ENCODE data around the gene CAB39L. TPM values are rescaled to one million over a fixed set of nuclear protein-coding genes. Genes with fewer than 3 reads are reported as not detected.
A peak's percentile ranks its signal among the peaks of the same experiment; 100 is the strongest.

CAB39L gene
- total and polyA plus RNA-seq, 2 of the 4 experiments (the other 2 are of a cell fraction), result 8.5 to 16.7 TPM

- no peaks in the 10 kb centered on the region for H4K20me1 ChIP-seq (ENCODE audit: insufficient read depth, low read length)
- intact Hi-C loops (cut with micrococcal nuclease), result no loop called here
- H3K18ac ChIP-seq (ENCODE audit: low read depth, low read length), result peak overlapping the region; percentile 60
These were observed 136.5 kb downstream of the CAB39L start for GRCh38 chr13:49307365-49307764.

More at GRCh38 chr13:49307365-49307764, 136.5 kb downstream of the CAB39L start:
- peak overlapping the region; percentile 8; the same call in 1 of the 2 replicates for H3K23ac ChIP-seq (ENCODE audit: low read depth, low read length)
- H2BK120ac ChIP-seq (ENCODE audit: low read depth, low read length), result peak overlapping the region; percentile 10; the same call in 1 of the 2 replicates
- WGBS, 2 experiments (ENCODE audit: extremely low coverage in 2 of 2, insufficient read length in 1 of 2), result no CpG with 5 or more reads among the region's 6 CpGs
- BruUV-seq (replicated peaks), result no TSS peak
- peak overlapping the region; percentile 28 to 47 for H4K8ac ChIP-seq (ENCODE audit: low read depth in 2 of 2, low read length in 2 of 2)
- DNase-seq (no peak), ATAC-seq (ENCODE audit: low read depth) (no peak)
- peak overlapping the region; percentile 62 for H3K14ac ChIP-seq (replicated peaks; ENCODE audit: low read depth, low read length)
- H3K27me3 ChIP-seq (ENCODE audit: control insufficient read depth, insufficient read depth, low read length), result no peaks in the 10 kb centered on the region
- peaks cover 17% of the 10 kb centered on the region for H3K4me1 ChIP-seq (ENCODE audit: control insufficient read depth, insufficient read depth, low read length)
- H3K9me1 ChIP-seq (ENCODE audit: insufficient read depth, low read length), result peaks cover 28% of the 10 kb centered on the region
- H2AK5ac ChIP-seq (ENCODE audit: low read depth, low read length), result 0 out of 2 replicates have a peak overlapping the region, but pooled peaks have one; percentile 7
- ChIA-PET CTCF (no interaction called here), POLR2A (ENCODE audit: unreplicated experiment) (no interaction called here)
- peak overlapping the region; percentile 81 for H4K5ac ChIP-seq (ENCODE audit: low read depth, low read length)
- no peak overlapping the region for H3K9ac ChIP-seq (ENCODE audit: low read depth, low read length)
- no peak overlapping the region for H3K4me3 ChIP-seq (ENCODE audit: insufficient read depth, low read depth, low read length)
- H2AFZ ChIP-seq (replicated peaks; ENCODE audit: low read length, poor library complexity), result no peak overlapping the region
- H3K9me3 ChIP-seq (ENCODE audit: control insufficient read depth, insufficient read depth, low read length), result no peaks in the 10 kb centered on the region
- in situ Hi-C loops (cut with MboI; ENCODE audit: low sequenced_read_pairs) (loop anchor here (5.0 kb wide), 1 partner anchor 135 kb away; the partner anchor contains the start of genes CAB39L and SETDB2), dilution Hi-C loops (cut with HindIII; ENCODE audit: low sequenced_read_pairs, unreplicated experiment) (no loop called here)
- no peak overlapping the region for H2BK5ac ChIP-seq (ENCODE audit: low read depth, low read length, poor library complexity, severe bottlenecking)
- 0 out of 2 replicates have a peak overlapping the region, but pooled peaks have one; percentile 57 for H2BK20ac ChIP-seq (ENCODE audit: low read depth, low read length)
- peak overlapping the region; percentile 19; the same call in 1 of the 3 replicates for H2BK15ac ChIP-seq (ENCODE audit: low read depth, low read length)
- H3K4ac ChIP-seq (ENCODE audit: low read depth, low read length), result peak overlapping the region; percentile 66
- no peak overlapping the region for H3K27ac ChIP-seq (ENCODE audit: insufficient read depth, low read length)
- no peak overlapping the region for H2AK9ac ChIP-seq (replicated peaks; ENCODE audit: low read depth, low read length, poor library complexity)
- H3K79me1 ChIP-seq (ENCODE audit: low read depth in 1 of 2, low read length in 2 of 2), result peaks cover 1 to 8% of the 10 kb centered on the region in 2 experiments; a peak in 1 of 4 replicates
- H3K4me2 ChIP-seq (ENCODE audit: low read depth, low read length), result no peak overlapping the region
- H3K56ac ChIP-seq (ENCODE audit: extremely low read depth, insufficient read depth, low read length), result no peak overlapping the region
- peak overlapping the region; percentile 11; the same call in 1 of the 2 replicates for H4K91ac ChIP-seq (ENCODE audit: insufficient read depth, low read depth, low read length)
- H3K36me3 ChIP-seq (ENCODE audit: control insufficient read depth, insufficient read depth, low read length), result peaks cover 3% of the 10 kb centered on the region; the same call in 1 of the 2 replicates
- no peak for TF ChIP-seq ELK1 (IDR thresholded peaks at IDR 0.05; ENCODE audit: borderline replicate concordance, low read depth, low read length)
- TF ChIP-seq SMC3 (IDR thresholded peaks at IDR 0.05; ENCODE audit: low read depth, low read length), result no peak
- no peak for TF ChIP-seq MAFK (IDR thresholded peaks at IDR 0.05; ENCODE audit: low read depth, low read length)
- no peak for TF ChIP-seq BHLHE40 (IDR thresholded peaks at IDR 0.05; ENCODE audit: low read depth, low read length)
- no peak for TF ChIP-seq RAD21 (IDR thresholded peaks at IDR 0.05; ENCODE audit: low read length)
- no peak for TF ChIP-seq RCOR1 (IDR thresholded peaks at IDR 0.05; ENCODE audit: insufficient replicate concordance, low read length)
- TF ChIP-seq NFE2L2 (IDR thresholded peaks at IDR 0.05; ENCODE audit: low read depth, low read length), result no peak
- no peak for TF ChIP-seq RFX5 (IDR thresholded peaks at IDR 0.05; ENCODE audit: low read depth, low read length)
- TF ChIP-seq POLR2A (IDR thresholded peaks at IDR 0.05; ENCODE audit: low read depth, low read length), result no peak
- TF ChIP-seq, protein P1, sequence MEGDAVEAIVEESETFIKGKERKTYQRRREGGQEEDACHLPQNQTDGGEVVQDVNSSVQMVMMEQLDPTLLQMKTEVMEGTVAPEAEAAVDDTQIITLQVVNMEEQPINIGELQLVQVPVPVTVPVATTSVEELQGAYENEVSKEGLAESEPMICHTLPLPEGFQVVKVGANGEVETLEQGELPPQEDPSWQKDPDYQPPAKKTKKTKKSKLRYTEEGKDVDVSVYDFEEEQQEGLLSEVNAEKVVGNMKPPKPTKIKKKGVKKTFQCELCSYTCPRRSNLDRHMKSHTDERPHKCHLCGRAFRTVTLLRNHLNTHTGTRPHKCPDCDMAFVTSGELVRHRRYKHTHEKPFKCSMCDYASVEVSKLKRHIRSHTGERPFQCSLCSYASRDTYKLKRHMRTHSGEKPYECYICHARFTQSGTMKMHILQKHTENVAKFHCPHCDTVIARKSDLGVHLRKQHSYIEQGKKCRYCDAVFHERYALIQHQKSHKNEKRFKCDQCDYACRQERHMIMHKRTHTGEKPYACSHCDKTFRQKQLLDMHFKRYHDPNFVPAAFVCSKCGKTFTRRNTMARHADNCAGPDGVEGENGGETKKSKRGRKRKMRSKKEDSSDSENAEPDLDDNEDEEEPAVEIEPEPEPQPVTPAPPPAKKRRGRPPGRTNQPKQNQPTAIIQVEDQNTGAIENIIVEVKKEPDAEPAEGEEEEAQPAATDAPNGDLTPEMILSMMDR (conservative IDR thresholded peaks at IDR 0.05; ENCODE audit: low read depth, low read length), result no peak
